ENCODE measurements around the gene PCDHB6.
"Not testable (repeated sequence)": the region's sequence is repeated elsewhere in the genome, so short reads cannot be mapped to it uniquely, and the experiment has no call there.

Gene PCDHB6

DNA sequence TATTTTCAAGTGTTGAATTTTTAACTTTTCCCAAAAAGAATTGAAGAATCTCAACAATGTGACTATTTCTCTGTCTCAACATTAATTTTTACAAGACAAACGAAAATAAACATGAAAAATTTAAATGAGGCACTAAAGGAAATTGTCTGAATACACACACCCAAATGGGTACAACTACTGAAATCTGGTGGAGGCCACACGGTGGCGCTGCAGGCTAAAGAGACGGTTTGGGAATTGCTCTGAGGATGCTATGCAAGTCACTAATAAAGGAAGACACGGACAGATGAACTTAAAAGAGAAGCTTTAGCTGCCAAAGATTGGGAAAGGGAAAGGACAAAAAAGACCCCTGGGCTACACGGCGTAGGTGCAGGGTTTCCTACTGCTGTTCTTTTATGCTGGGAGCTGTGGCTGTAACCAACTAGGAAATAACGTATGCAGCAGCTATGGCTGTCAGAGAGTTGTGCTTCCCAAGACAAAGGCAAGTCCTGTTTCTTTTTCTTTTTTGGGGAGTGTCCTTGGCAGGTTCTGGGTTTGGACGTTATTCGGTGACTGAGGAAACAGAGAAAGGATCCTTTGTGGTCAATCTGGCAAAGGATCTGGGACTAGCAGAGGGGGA lies 42.4 kb downstream of the PCDHB6 start, which contains the start of gene PCDHB10:
PCDHB10 (plus strand) TSS at position 244 of the 616 bp plus-strand sequence; CDS start at position 444, 200 bp downstream.
- H3K9ac ChIP-seq (ENCODE audit: low read length) = no peak within 1 kb of the TSS
- no peaks in the 10 kb centered on the region for H3K36me3 ChIP-seq (replicated peaks; ENCODE audit: low read depth, low read length)
- no peak within 1 kb of the TSS for H3K4me3 ChIP-seq (ENCODE audit: low read length)
- no peak within 1 kb of the TSS for H3K27ac ChIP-seq (ENCODE audit: low read length)
- no peaks in the 10 kb centered on the region for H3K9me3 ChIP-seq (ENCODE audit: insufficient read depth, low read length)
- H3K79me2 ChIP-seq (ENCODE audit: low read length) = no peaks in the 10 kb centered on the region
- H3K4me1 ChIP-seq (ENCODE audit: low read length) = no peaks in the 10 kb centered on the region
- H3K4me2 ChIP-seq (ENCODE audit: low read length) = no peak within 1 kb of the TSS
- H4K20me1 ChIP-seq (ENCODE audit: insufficient read depth, low read length) = no peaks in the 10 kb centered on the region
- no peaks in the 10 kb centered on the region for H3K27me3 ChIP-seq (ENCODE audit: low read depth, low read length)
- TF ChIP-seq EZH2phosphoT487 (IDR thresholded peaks at IDR 0.05; ENCODE audit: low read depth) (no peak), CTCF (IDR thresholded peaks at IDR 0.05; ENCODE audit: low read depth, low read length) (peak; percentile 64)
- H2AFZ ChIP-seq (ENCODE audit: low read depth, low read length) = no peak within 1 kb of the TSS

- not testable (repeated sequence) for H3K4me3 ChIP-seq (ENCODE audit: low read length); H3K9ac ChIP-seq (ENCODE audit: low read length); H4K20me1 ChIP-seq (ENCODE audit: insufficient read depth, low read length); H3K4me2 ChIP-seq (ENCODE audit: low read length); H3K79me2 ChIP-seq (ENCODE audit: low read length); H3K9me3 ChIP-seq (ENCODE audit: insufficient read depth, low read length); H3K36me3 ChIP-seq (replicated peaks; ENCODE audit: low read depth, low read length); H3K4me1 ChIP-seq (ENCODE audit: low read length); H2AFZ ChIP-seq (ENCODE audit: low read depth, low read length); H3K27ac ChIP-seq (ENCODE audit: low read length); H3K27me3 ChIP-seq (ENCODE audit: low read depth, low read length)
These were observed 44.5 kb downstream of the PCDHB6 start for GRCh38 chr5:141194332-141194731.

- TF ChIP-seq EZH2phosphoT487 (IDR thresholded peaks at IDR 0.05; ENCODE audit: low read depth) = no peak
- TF ChIP-seq CTCF (IDR thresholded peaks at IDR 0.05; ENCODE audit: low read depth, low read length) = no peak
- H2AFZ ChIP-seq (ENCODE audit: low read depth, low read length) = no peak overlapping the region
- H3K79me2 ChIP-seq (ENCODE audit: low read length) = no peaks in the 10 kb centered on the region
- no peaks in the 10 kb centered on the region for H3K4me1 ChIP-seq (ENCODE audit: low read length)
- no peaks in the 10 kb centered on the region for H3K27me3 ChIP-seq (ENCODE audit: low read depth, low read length)
- H4K20me1 ChIP-seq (ENCODE audit: insufficient read depth, low read length) = no peaks in the 10 kb centered on the region
- no peak overlapping the region for H3K4me2 ChIP-seq (ENCODE audit: low read length)
- no peaks in the 10 kb centered on the region for H3K9me3 ChIP-seq (ENCODE audit: insufficient read depth, low read length)
- H3K27ac ChIP-seq (ENCODE audit: low read length) = no peak overlapping the region
- no peaks in the 10 kb centered on the region for H3K36me3 ChIP-seq (replicated peaks; ENCODE audit: low read depth, low read length)
- no peak overlapping the region for H3K4me3 ChIP-seq (ENCODE audit: low read length)
- no peak overlapping the region for H3K9ac ChIP-seq (ENCODE audit: low read length)
These were observed 46.5 kb downstream of the PCDHB6 start for GRCh38 chr5:141196363-141196762.

DNA sequence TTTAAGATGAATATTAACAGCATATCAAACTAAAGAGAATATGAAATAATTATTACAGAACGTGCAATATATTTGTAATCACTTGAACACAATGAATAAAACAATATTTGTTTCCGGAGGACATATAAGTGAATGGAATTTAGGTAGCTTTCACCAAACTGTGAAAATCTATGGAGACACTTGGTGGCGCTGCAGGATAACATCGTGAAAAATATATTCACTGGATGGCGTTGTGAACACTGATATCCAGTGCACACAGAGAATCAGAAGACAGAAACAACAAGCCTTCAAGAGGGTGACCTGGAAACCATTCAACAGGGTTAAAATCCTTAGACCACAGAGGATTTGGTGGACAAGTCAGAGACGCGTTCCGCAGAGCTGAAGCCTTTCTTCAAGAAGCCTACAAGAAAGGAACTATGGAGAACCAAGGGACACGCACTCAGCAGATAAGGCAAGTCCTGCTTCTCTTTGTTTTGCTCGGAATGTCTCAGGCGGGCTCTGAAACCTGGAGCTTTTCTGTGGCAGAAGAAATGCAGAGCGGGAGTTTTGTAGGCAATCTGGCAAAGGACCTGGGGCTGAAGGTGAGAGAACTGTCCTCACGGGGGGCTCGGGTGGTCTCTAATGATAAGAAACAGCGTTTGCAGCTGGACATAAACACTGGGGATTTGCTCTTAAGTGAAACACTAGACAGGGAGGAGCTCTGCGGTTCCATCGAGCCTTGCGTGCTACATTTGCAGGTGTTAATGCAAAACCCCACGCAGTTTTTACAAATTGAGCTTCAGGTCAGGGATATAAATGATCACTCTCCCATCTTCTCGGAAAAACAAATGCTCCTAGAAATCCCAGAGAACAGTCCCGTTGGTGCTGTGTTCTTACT lies 49.7 kb downstream of the PCDHB6 start, which contains the start of gene PCDHB11:
PCDHB11 (plus strand) TSS at position 269 of the 877 bp plus-strand sequence; CDS start at position 417, 148 bp downstream.
- no peaks in the 10 kb centered on the region for H3K27me3 ChIP-seq (ENCODE audit: low read depth, low read length)
- no peak within 1 kb of the TSS for H3K4me2 ChIP-seq (ENCODE audit: low read length)
- no peaks in the 10 kb centered on the region for H3K9me3 ChIP-seq (ENCODE audit: insufficient read depth, low read length)
- H3K4me3 ChIP-seq (ENCODE audit: low read length) = no peak within 1 kb of the TSS
- H3K9ac ChIP-seq (ENCODE audit: low read length) = no peak within 1 kb of the TSS
- H4K20me1 ChIP-seq (ENCODE audit: insufficient read depth, low read length) = no peaks in the 10 kb centered on the region
- no peaks in the 10 kb centered on the region for H3K79me2 ChIP-seq (ENCODE audit: low read length)
- no peak for TF ChIP-seq EZH2phosphoT487 (IDR thresholded peaks at IDR 0.05; ENCODE audit: low read depth)
- TF ChIP-seq CTCF (IDR thresholded peaks at IDR 0.05; ENCODE audit: low read depth, low read length) = peak; percentile 31
- H3K36me3 ChIP-seq (replicated peaks; ENCODE audit: low read depth, low read length) = no peaks in the 10 kb centered on the region
- no peak within 1 kb of the TSS for H3K27ac ChIP-seq (ENCODE audit: low read length)
- H2AFZ ChIP-seq (ENCODE audit: low read depth, low read length) = no peak within 1 kb of the TSS
- H3K4me1 ChIP-seq (ENCODE audit: low read length) = no peaks in the 10 kb centered on the region

GRCh38 chr5:141201126-141201525 lies 51.3 kb downstream of the PCDHB6 start:
- H3K9me3 ChIP-seq (ENCODE audit: insufficient read depth, low read length); H3K27me3 ChIP-seq (ENCODE audit: low read depth, low read length); H3K4me3 ChIP-seq (ENCODE audit: low read length); H3K4me2 ChIP-seq (ENCODE audit: low read length); H2AFZ ChIP-seq (ENCODE audit: low read depth, low read length); H3K4me1 ChIP-seq (ENCODE audit: low read length); H3K27ac ChIP-seq (ENCODE audit: low read length); H3K9ac ChIP-seq (ENCODE audit: low read length); H3K79me2 ChIP-seq (ENCODE audit: low read length); H4K20me1 ChIP-seq (ENCODE audit: insufficient read depth, low read length); H3K36me3 ChIP-seq (replicated peaks; ENCODE audit: low read depth, low read length): not testable (repeated sequence)

GRCh38 chr5:141201646-141202045 lies 51.8 kb downstream of the PCDHB6 start:
- not testable (repeated sequence) for H3K9me3 ChIP-seq (ENCODE audit: insufficient read depth, low read length); H2AFZ ChIP-seq (ENCODE audit: low read depth, low read length); H3K27ac ChIP-seq (ENCODE audit: low read length); H3K4me1 ChIP-seq (ENCODE audit: low read length); H3K79me2 ChIP-seq (ENCODE audit: low read length); H3K36me3 ChIP-seq (replicated peaks; ENCODE audit: low read depth, low read length); H3K4me2 ChIP-seq (ENCODE audit: low read length); H3K27me3 ChIP-seq (ENCODE audit: low read depth, low read length); H4K20me1 ChIP-seq (ENCODE audit: insufficient read depth, low read length); H3K4me3 ChIP-seq (ENCODE audit: low read length); H3K9ac ChIP-seq (ENCODE audit: low read length)
